HepG2 (cell line): ENCODE results near the gene S100A16. TPM values are rescaled to one million over a fixed set of nuclear protein-coding genes. Genes with fewer than 3 reads are reported as not detected.

Experiments
- ATAC-seq: fragments of 200-7000 bp; cut with Tn5 transposase; 3 replicates; pipeline ENCODE4 v1.9.1; 2020; ENCODE audit warnings: mild to moderate bottlenecking, moderate library complexity
- BruUV-seq: library from RNA; stranded (reverse); fragments of 400-500 nt; replicated peaks from 2 replicates; lab custom pipeline; 2021; lab: Mats Ljungman, UMichigan
- CTCF ChIA-PET: fragments of 300-600 bp; formaldehyde crosslinking; extraction: SDS; loops from one replicate; lab custom pipeline; 2021; ENCODE audit warnings: low total read pairs, inconsistent platforms, low intra/inter-chr PET ratio; lab: Yijun Ruan, JAX
- POLR2A ChIA-PET: fragments of 350-600 bp; sonication (Branson Sonifier 250); formaldehyde crosslinking; loops from one replicate; lab custom pipeline; 2020; ENCODE audit warnings: antibody characterized with exemption, inconsistent platforms; lab: Yijun Ruan, JAX
- DNase-seq: peaks from one replicate; pipeline ENCODE4 v3.0.0-alpha.2; 2015; ENCODE audit warnings: low spot score
- FAIRE-seq: peaks from 3 replicates; lab custom pipeline; 2011; peaks lifted over from hg19 to GRCh38; lab: Jason Lieb, UNC
- H2AFZ ChIP-seq: one replicate; pipeline ENCODE4 v1.6.1; 2011; ENCODE audit warnings: low read length, inconsistent platforms
- H3K27ac ChIP-seq: fragments of 300-600 bp; 3 replicates; pipeline ENCODE4 v1.8.0; 2011; ENCODE audit warnings: mixed run types, mild to moderate bottlenecking, mixed read lengths, low read length, inconsistent platforms; ENCODE audit not compliant: insufficient read depth; ENCODE audit errors: extremely low read length
- H3K27me3 ChIP-seq, 2 experiments: fragments of 200-600 bp in 1 of 2; 2 replicates in 1 of 2; 3 replicates in 1 of 2; pipeline versions ENCODE4 v1.6.0 to v1.8.0; 2011; ENCODE audit warnings: low read length in 2 of 2, mild to moderate bottlenecking in 2 of 2, moderate library complexity in 2 of 2, inconsistent platforms in 1 of 2; ENCODE audit not compliant: insufficient read depth in 2 of 2, control insufficient read depth in 1 of 2
- H3K36me3 ChIP-seq, 2 experiments: fragments of 200-600 bp in 1 of 2; replicated peaks in 1 of 2; 2 replicates in 1 of 2; 3 replicates in 1 of 2; pipeline versions ENCODE4 v1.5.1 to v1.8.0; 2011; ENCODE audit warnings: low read length in 2 of 2, inconsistent platforms in 1 of 2; ENCODE audit not compliant: insufficient read depth in 2 of 2, control insufficient read depth in 1 of 2
- H3K4me1 ChIP-seq: 2 replicates; pipeline ENCODE4 v1.5.1; 2012; ENCODE audit warnings: low read length, inconsistent platforms; ENCODE audit not compliant: insufficient read depth
- H3K4me2 ChIP-seq: 2 replicates; pipeline ENCODE4 v1.6.0; 2011; ENCODE audit warnings: low read depth, low read length, inconsistent platforms
- H3K4me3 ChIP-seq, 3 experiments: fragments of 200-600 bp in 1 of 3; sonication (generic), shearing (Covaris generic) in 1 of 3; replicated peaks in 1 of 3; 2 replicates each; pipeline ENCODE4 v1.5.1; 2011 to 2016; ENCODE audit warnings: low read length in 3 of 3, inconsistent platforms in 2 of 3, low read depth in 2 of 3, mild to moderate bottlenecking in 2 of 3, control low read depth in 1 of 3, mixed read lengths in 1 of 3; ENCODE audit not compliant: insufficient read depth in 1 of 3
- H3K79me2 ChIP-seq: one replicate; pipeline ENCODE4 v1.6.1; 2011; ENCODE audit warnings: low read length, inconsistent platforms; ENCODE audit not compliant: insufficient read depth
- H3K9ac ChIP-seq: 2 replicates; pipeline ENCODE4 v1.6.0; 2011; ENCODE audit warnings: mild to moderate bottlenecking, low read depth, low read length, inconsistent platforms; ENCODE audit not compliant: insufficient read depth
- H3K9me3 ChIP-seq: 2 replicates; pipeline ENCODE4 v1.5.1; 2012; ENCODE audit warnings: mild to moderate bottlenecking, low read length
- H4K20me1 ChIP-seq: 2 replicates; pipeline ENCODE4 v1.6.0; 2011; ENCODE audit warnings: inconsistent platforms, mild to moderate bottlenecking, low read length, moderate library complexity; ENCODE audit not compliant: insufficient read depth
- JUNB ChIP-seq: sonication (generic); formaldehyde crosslinking; IDR thresholded peaks from 2 replicates; pipeline ENCODE4 v1.8.0; 2022; ENCODE audit warnings: missing genetic modification reagents, mild to moderate bottlenecking, borderline replicate concordance
- NCOR1 ChIP-seq: fragments of 200-600 bp; sonication (generic); IDR thresholded peaks from 2 replicates; pipeline ENCODE4 v1.7.0; 2017; ENCODE audit warnings: antibody characterized with exemption, low read length, borderline replicate concordance
- NFRKB ChIP-seq: fragments of 450-650 bp; IDR thresholded peaks from 2 replicates; pipeline ENCODE4 v1.6.1; 2017
- ZFP41 ChIP-seq: sonication (generic); formaldehyde crosslinking; IDR thresholded peaks from 2 replicates; pipeline ENCODE4 v1.4.0; 2020; ENCODE audit warnings: mild to moderate bottlenecking, missing genetic modification reagents, borderline replicate concordance
- ZNF121 ChIP-seq: sonication (generic); formaldehyde crosslinking; IDR thresholded peaks from 2 replicates; pipeline ENCODE4 v1.5.0; 2020; ENCODE audit warnings: mild to moderate bottlenecking, missing genetic modification reagents
- ZNF34 ChIP-seq: sonication (generic); formaldehyde crosslinking; IDR thresholded peaks from 2 replicates; pipeline ENCODE4 v1.4.0; 2020; ENCODE audit warnings: mild to moderate bottlenecking, missing genetic modification reagents, borderline replicate concordance
- ZNF546 ChIP-seq: sonication (generic); formaldehyde crosslinking; conservative IDR thresholded peaks from 2 replicates; pipeline ENCODE4 v1.8.1; 2023; ENCODE audit warnings: mild to moderate bottlenecking, missing genetic modification reagents
- ZNF549 ChIP-seq: sonication (generic); formaldehyde crosslinking; IDR thresholded peaks from 2 replicates; pipeline ENCODE4 v1.5.0; 2020; ENCODE audit warnings: missing genetic modification reagents
- ZNF550 ChIP-seq: sonication (generic); formaldehyde crosslinking; IDR thresholded peaks from 2 replicates; pipeline ENCODE4 v1.4.0; 2020; ENCODE audit warnings: mild to moderate bottlenecking, missing genetic modification reagents, borderline replicate concordance
- ZNF747 ChIP-seq: sonication (generic); formaldehyde crosslinking; IDR thresholded peaks from 2 replicates; pipeline ENCODE4 v1.8.1; 2023; ENCODE audit warnings: missing genetic modification reagents, mild to moderate bottlenecking, borderline replicate concordance
- whole genome bisulfite sequencing: methylation state at CpG from one replicate; pipeline ENCODE4 v1.1.6; 2017; ENCODE audit warnings: low lambda C conversion rate; 5-methylcytosine and 5-hydroxymethylcytosine counted together
- in situ Hi-C: cut with HindIII; loops from 2 replicates; pipeline ENCODE4 v1.10.0; 2017; ENCODE audit warnings: low pct_unique_long_range_greater_than_20kb; ENCODE audit not compliant: extremely low pct_ligation_motif_present
- intact Hi-C: fragments of 100-400 bp; cut with micrococcal nuclease; formaldehyde crosslinking; loops from one replicate; pipeline ENCODE4 v1.10.0; 2022; ENCODE audit not compliant: unreplicated experiment
- polyA plus RNA-seq, 8 experiments: library from polyadenylated mRNA; depleted of rRNA in 3 of 8; stranded (reverse) in 7 of 8; unstranded in 1 of 8; fragments of >200 nt; fragmentation: Illumina TruSeq in 4 of 8; extraction: Trizol in 4 of 8; gene quantifications; 2 replicates each; pipeline versions ENCODE4 v1.2.1 to v1.2.3, GENCODE V29; 2011 to 2016; ENCODE audit warnings: low read depth in 4 of 8, missing spikeins in 1 of 8, mixed read lengths in 1 of 8; ENCODE audit not compliant: insufficient read depth in 1 of 8
- total RNA-seq, 5 experiments: library from RNA; depleted of rRNA; stranded (reverse); fragments of >200 nt; fragmentation: Illumina TruSeq; extraction: Trizol; gene quantifications; 2 replicates each; pipeline ENCODE4 v1.2.3, GENCODE V29; 2016; ENCODE audit warnings: low read depth in 1 of 5
- TF ChIP-seq, protein P1 (sequence below): sonication (generic); formaldehyde crosslinking; IDR thresholded peaks from 2 replicates; pipeline ENCODE4 v1.5.0; 2020; ENCODE audit warnings: missing genetic modification reagents

S100A16 gene
- total and polyA plus RNA-seq, 2 of the 13 experiments (the other 11 are each of a cell fraction or from before 2014, with no cell fraction given): 46.0 to 195 TPM

DNA sequence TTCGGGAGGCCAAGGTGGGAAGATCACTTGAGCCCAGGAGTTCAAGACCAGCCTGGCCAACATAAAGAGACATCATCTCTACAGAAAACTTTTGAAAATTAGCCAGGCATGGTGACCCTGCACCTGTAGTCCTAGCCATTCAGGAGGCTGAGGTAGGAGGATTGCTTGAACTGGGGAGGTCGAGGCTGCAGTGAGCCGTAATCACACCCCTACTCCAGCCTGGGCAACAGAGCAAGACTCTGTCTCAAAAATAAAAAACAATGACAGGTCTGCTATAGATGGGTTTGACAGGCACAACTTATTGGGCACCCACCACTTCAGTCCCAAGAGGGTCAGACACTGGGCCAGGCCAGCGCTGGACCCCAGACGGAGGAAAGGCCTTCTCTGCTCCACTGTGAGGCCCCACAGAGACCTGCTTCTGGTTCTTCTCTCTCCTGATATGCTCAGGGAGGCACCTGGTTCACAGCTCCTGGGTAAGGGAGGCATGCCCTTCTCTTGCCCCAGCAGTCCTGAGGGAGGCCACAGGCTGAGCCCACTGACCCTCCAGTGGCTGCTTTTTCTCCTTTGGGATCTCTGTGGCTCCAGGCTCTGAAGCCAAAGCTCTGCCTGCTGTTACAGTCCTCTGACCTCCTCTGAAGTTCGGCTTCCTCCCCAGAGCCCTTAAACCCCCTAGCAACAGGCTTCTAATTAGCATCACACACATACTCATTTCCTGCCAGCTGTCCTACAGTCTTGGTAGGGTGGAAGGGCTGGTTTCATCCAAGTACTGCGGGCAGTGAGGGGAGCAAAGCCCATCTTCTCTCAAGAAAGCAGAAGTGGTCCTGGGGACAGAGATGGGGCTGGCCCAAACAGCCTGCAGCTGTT is 14.4 kb downstream of the S100A16 start:
- no peak overlapping the region for H3K4me2 ChIP-seq
- ChIA-PET POLR2A (no interaction called here), CTCF (no interaction called here)
- no TSS peak for BruUV-seq
- in situ Hi-C loops: no loop called here
- no peaks in the 10 kb centered on the region for H4K20me1 ChIP-seq
- ATAC-seq (no peak; the same call in 1 of the 3 replicates), DNase-seq (no peak), FAIRE-seq (no peak)
- H2AFZ ChIP-seq: no peak overlapping the region
- H3K4me3 ChIP-seq: no peak overlapping the region
- H3K79me2 ChIP-seq: no peaks in the 10 kb centered on the region
- 84% methylated on average over 7 of the region's 7 CpGs for WGBS
- H3K9ac ChIP-seq: no peak overlapping the region
- intact Hi-C loops: no loop called here
- H3K36me3 ChIP-seq: no peaks in the 10 kb centered on the region
- no peak overlapping the region for H3K27ac ChIP-seq
- TF ChIP-seq ZNF549 (CRISPR knock-in tag): no peak
- no peak for TF ChIP-seq NFRKB
- no peak for TF ChIP-seq ZNF747 (CRISPR knock-in tag)
- TF ChIP-seq ZNF550 (CRISPR knock-in tag): no peak
- TF ChIP-seq JUNB (CRISPR knock-in tag): no peak
- TF ChIP-seq ZNF34 (CRISPR knock-in tag): no peak
- TF ChIP-seq, protein P1, sequence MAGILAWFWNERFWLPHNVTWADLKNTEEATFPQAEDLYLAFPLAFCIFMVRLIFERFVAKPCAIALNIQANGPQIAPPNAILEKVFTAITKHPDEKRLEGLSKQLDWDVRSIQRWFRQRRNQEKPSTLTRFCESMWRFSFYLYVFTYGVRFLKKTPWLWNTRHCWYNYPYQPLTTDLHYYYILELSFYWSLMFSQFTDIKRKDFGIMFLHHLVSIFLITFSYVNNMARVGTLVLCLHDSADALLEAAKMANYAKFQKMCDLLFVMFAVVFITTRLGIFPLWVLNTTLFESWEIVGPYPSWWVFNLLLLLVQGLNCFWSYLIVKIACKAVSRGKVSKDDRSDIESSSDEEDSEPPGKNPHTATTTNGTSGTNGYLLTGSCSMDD: no peak
- no peak for TF ChIP-seq ZNF121 (CRISPR knock-in tag)
- no peak for TF ChIP-seq ZFP41
- TF ChIP-seq NCOR1: no peak
- no peak for TF ChIP-seq ZNF546 (CRISPR knock-in tag)
- no peaks in the 10 kb centered on the region for H3K27me3 ChIP-seq
- peaks cover 12% of the 10 kb centered on the region; the same call in 1 of the 2 replicates for H3K4me1 ChIP-seq
- no peaks in the 10 kb centered on the region for H3K9me3 ChIP-seq
